ENCODE measurements around the gene SMYD3.
"Not testable (repeated sequence)": the region's sequence is repeated elsewhere in the genome, so short reads cannot be mapped to it uniquely, and the experiment has no call there.

SMYD3 gene

DNA sequence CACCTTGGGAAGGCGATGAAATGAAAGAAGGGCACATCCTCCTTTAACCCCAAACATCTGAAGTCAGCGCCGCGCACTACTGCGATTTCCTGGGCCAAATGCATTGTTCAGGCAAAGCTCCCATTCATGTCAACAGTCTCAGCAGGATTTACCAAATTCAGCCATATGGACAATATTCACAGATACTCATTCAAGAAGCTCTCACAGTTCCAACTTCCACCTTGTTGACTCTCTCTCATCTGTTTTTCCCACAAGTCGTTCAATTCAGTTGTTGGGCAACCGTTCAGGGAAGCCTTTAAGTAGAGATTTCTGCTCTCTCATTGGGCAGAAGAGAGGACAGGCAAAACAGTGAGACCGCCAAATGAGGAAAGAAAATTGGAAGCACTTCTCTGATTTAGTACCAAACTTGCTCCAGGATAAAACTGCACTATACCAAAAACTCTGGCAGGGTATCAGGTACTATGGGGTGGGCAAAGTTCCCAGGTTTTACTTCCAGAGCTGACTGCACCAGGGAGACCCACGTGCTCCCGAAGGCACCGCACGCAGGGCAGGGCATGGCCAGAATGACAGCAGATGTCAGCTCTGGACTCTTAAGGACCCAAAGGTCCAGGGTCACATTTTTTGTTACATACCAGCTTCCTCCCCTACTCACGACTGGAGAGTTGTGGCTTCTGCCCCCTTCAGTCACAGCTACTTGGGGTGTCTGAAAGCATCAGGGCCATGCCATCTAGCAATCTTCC lies 683.5 kb downstream of the SMYD3 start:
- TF ChIP-seq, protein P1, sequence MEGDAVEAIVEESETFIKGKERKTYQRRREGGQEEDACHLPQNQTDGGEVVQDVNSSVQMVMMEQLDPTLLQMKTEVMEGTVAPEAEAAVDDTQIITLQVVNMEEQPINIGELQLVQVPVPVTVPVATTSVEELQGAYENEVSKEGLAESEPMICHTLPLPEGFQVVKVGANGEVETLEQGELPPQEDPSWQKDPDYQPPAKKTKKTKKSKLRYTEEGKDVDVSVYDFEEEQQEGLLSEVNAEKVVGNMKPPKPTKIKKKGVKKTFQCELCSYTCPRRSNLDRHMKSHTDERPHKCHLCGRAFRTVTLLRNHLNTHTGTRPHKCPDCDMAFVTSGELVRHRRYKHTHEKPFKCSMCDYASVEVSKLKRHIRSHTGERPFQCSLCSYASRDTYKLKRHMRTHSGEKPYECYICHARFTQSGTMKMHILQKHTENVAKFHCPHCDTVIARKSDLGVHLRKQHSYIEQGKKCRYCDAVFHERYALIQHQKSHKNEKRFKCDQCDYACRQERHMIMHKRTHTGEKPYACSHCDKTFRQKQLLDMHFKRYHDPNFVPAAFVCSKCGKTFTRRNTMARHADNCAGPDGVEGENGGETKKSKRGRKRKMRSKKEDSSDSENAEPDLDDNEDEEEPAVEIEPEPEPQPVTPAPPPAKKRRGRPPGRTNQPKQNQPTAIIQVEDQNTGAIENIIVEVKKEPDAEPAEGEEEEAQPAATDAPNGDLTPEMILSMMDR (IDR thresholded peaks at IDR 0.05) = no peak
- H3K27ac ChIP-seq = no peak overlapping the region
- no peak for DNase-seq (ENCODE audit: low spot score)
- no peak overlapping the region for H3K4me3 ChIP-seq

DNA sequence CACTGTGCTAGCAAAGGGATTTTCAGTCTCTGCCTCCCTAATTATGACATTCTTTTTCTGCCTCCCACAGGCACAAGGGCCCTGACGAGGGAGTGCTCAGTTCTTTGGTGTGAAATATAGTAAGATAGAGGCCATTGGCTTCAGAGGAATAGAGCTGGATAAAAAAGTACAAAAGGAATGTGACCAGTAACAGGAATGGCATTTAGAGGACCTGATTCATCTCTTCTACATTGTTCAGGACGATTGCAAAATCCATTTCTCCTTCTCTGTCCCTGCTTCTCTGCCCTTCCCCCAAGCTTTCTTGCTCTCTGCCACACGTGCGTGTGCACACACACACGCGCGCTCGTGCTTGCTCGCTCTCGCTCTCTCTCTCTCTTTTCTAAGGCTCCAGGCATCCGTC lies 684.1 kb downstream of the SMYD3 start:
- Histone ChIP-seq H3K4me3 (no peak overlapping the region), H3K27ac (no peak overlapping the region)
- DNase-seq (ENCODE audit: low spot score) = no peak
- TF ChIP-seq, protein P1 (IDR thresholded peaks at IDR 0.05) = no peak

- not testable (repeated sequence) for H3K4me3 ChIP-seq; DNase-seq (ENCODE audit: low spot score); H3K27ac ChIP-seq
Observed at GRCh38 chr1:245818363-245818762, 688.7 kb downstream of the SMYD3 start.

- not testable (repeated sequence) for H3K27ac ChIP-seq; DNase-seq (ENCODE audit: low spot score)
Observed at GRCh38 chr1:245816496-245816895, 690.6 kb downstream of the SMYD3 start.

GRCh38 chr1:245814651-245815050 lies 692.4 kb downstream of the SMYD3 start:
- H3K27ac ChIP-seq = no peak overlapping the region
- no peak overlapping the region for H3K4me3 ChIP-seq
- TF ChIP-seq, protein P1 (IDR thresholded peaks at IDR 0.05) = no peak
- DNase-seq (ENCODE audit: low spot score) = no peak

More at GRCh38 chr1:245816496-245816895, 690.6 kb downstream of the SMYD3 start:
- not testable (repeated sequence) for H3K4me3 ChIP-seq

DNA sequence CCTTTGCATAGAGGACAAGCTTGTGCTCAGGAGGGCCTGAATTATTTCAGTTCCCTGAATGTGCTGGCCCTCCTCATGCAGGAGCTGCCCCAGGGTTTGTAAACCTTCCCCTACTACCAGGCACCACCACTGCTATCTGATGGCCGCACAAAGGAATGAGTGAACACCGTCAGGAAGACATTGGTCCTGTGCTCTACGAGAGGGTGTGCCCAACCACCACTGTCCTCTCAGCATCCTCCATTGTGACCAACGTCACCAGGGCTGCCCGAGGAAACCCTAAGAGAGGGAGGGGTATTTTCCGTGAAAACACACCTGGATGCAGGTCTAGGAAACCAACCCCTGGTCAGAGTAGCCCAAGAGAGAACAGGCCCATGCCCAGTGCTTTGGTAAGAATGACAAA lies 694.8 kb downstream of the SMYD3 start:
- DNase-seq (ENCODE audit: low spot score) = no peak
- TF ChIP-seq, protein P1 (IDR thresholded peaks at IDR 0.05) = no peak
- no peak overlapping the region for H3K27ac ChIP-seq
- H3K4me3 ChIP-seq = no peak overlapping the region

- Histone ChIP-seq H3K4me3 (no peak overlapping the region), H3K27ac (no peak overlapping the region)
- DNase-seq (ENCODE audit: low spot score) = no peak
- TF ChIP-seq, protein P1 (IDR thresholded peaks at IDR 0.05) = no peak
Observed at GRCh38 chr1:245810789-245811337, 696.2 kb downstream of the SMYD3 start.

GRCh38 chr1:245810181-245810769 lies 696.8 kb downstream of the SMYD3 start:
- DNase-seq (ENCODE audit: low spot score) = no peak
- Histone ChIP-seq H3K27ac (no peak overlapping the region), H3K4me3 (no peak overlapping the region)
- TF ChIP-seq, protein P1 (IDR thresholded peaks at IDR 0.05) = no peak

Data from coronary artery (tissue), 2 donors.